Stimulated activated CD8-positive, alpha-beta memory T cell treated with anti-CD3 and anti-CD28 coated beads, Interleukin-12 subunit alpha, Interleukin-12 subunit beta, amount 100 ng/mL, for 24 hours (primary cell): Measurements from ENCODE around the gene MEIG1.
A peak's percentile ranks its signal among the peaks of the same experiment; 100 is the strongest.
"Not testable (repeated sequence)": the region's sequence is repeated elsewhere in the genome, so short reads cannot be mapped to it uniquely, and the experiment has no call there.

Experiments used
- DNase-seq: peaks from one replicate; pipeline ENCODE4 v3.0.0-alpha.2; 2020; ENCODE audit errors: extremely low read depth

Gene MEIG1

DNA sequence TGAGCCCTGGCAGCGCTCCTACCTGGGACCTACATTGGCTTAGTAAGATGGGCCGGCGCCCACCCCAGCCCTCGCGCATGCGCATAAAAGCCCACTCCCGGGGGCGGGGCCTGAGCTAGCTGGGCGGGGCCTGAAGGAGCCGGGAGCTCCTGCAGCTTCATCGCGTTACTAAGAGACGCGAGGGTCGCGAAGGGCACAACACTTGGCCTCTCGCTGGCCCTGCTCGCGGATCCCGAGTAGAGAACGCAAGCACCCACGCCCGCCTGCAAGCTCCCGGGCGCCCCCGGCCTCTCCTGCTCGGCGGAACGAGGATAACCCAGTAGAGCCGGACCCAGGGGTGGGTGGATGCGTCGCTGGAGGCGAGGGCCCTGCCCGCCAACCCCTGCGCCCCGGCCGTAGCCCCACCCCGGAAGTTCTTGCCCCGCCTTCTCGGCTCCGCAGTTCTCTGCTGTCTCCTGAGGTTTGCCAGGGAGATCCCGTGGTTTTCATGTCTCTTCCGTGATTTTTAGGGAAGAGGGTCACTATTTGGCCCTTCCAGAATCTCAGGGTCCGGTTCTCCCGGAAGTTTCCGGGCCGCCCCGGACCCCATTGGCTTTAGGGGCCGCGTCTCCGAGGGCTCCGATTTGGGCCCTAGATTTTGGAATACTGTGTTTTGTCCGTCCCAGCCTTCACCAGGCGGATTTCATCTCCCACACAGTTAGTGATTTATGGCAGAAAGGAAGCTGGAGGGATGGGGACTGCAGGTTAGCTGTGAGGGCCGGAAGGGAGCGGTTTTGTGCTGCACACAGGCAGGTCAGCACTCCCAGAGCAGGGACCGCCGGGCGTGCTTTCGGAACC lies at the start of gene MEIG1:
Gene MEIG1 (plus strand): TSS at position 168 of the 837 bp plus-strand sequence. CDS start 7,081 bp downstream, outside the sequence.
- DNase-seq: peak; percentile 72

DNA sequence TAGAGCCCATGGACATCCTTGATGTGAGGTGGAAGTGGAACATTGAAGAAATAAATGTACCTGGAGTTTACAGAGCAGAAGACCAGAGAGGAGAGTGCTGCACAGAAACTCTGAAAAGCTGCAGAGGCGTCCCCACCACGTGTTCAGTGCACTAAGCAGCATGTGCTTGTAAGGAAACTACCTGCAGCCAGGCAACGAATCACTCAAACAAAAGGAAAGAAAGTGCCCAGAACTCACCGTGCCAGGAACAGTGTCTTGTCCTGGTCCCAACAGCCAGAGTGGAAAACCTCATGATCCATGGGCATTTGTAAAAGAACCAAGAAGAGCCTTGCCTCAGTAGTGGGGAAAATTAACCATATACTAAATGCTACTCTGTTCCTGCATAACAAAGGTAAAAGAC lies 48.2 kb upstream of the MEIG1 start:
- DNase-seq: no peak

GRCh38 chr10:14911801-14912200 lies 47.4 kb upstream of the MEIG1 start:
- DNase-seq: no peak

GRCh38 chr10:14916600-14916999 lies 42.6 kb upstream of the MEIG1 start:
- no peak for DNase-seq

DNA sequence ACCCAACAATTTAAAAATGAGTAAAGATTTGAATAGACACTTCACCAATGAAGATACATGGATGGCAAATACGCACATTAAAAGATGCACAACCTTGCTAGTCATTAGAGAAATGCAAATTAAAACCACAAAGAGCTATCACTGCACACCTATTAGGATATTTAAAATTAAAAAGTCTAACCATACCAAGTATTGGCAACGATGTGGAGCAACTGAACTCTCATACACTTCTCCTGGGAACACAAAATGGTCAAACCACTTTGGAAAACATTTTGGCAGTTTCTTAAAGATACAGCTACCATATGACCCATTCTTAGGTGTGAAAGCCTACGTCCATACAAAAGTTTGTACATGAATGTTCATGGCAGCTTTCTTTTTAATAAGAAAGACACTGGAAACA lies 41.4 kb upstream of the MEIG1 start:
- no peak for DNase-seq

DNA sequence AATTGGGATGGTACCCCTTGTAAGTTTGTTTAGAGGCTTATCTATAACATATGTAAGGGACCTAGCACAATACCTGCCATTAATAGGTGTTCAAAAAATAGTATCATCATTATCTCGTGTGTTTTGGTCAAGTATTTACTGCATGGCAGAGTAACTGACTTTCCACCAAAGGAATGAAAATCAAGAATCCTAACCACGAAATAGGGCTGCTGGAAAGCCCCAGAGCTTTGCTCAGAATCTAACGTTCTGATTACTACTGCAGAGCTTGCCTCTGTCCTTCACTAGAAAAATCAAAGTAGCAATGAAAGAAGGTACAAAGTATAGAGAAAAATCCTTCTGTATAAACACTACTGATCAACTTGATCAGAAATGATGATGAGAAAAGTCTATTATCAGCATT lies 40.2 kb upstream of the MEIG1 start:
- no peak for DNase-seq

DNA sequence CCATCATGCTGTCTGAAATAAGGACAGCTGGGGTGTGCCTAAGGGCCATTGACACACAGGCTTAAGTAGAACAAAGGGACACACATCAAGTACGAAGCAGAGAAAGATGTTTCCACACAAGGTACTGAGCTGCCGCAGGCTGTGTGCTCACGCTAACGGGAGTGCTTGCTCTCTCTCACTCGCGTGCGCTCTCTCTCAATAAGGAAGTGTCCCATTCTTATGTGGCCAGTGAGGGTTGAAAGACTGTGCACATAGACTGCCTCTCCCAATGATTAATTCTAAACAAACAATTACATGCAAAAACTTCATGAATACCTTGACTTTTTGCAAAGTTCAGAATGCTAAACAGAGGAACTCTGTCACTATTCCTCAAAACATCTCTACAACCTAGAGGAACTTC lies 35.2 kb upstream of the MEIG1 start:
- no peak for DNase-seq

- no peak for DNase-seq
Observed at GRCh38 chr10:14925268-14925667, 33.9 kb upstream of the MEIG1 start.

DNA sequence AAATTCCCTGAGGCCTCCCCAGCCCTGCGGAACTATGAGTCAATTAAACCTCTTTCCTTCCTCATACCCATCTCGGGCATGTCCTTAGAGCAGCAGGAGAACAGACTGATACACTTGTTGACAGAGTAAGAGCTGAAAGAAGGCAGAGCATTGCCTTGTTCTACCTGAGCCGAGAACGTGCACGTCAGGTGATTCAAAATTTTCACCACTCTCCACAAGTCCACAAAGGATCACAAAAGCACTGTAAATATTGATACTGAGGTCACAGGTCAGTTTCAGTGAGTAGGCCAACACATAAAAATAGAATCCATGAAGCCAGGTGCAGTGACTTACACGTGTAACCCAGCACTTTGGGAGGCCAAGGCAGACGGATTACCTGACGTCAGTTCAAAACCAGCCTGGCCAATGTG lies 33.1 kb upstream of the MEIG1 start:
- no peak for DNase-seq

GRCh38 chr10:14926722-14927416 lies 32.3 kb upstream of the MEIG1 start:
- DNase-seq: no peak

DNA sequence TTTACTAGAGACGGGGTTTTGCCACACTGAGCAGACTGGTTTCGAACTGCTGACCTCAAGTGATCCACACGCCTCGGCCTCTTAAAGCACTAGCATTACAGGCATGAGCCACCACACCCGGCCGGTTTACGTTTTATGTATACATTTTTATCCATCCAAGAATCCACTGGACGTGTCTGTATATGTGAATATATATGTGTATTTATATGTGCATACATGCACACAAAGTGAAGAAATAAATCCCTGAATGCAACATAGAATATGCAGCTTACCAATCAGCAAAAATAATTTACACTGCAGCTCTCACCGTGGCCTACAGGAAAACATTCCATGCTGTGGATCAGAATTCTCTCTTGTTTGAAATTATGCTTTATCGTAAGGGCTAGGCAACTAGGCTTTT lies 28.6 kb upstream of the MEIG1 start:
- no peak for DNase-seq

- DNase-seq: no peak
Observed at GRCh38 chr10:14936584-14936983, 22.6 kb upstream of the MEIG1 start.

DNA sequence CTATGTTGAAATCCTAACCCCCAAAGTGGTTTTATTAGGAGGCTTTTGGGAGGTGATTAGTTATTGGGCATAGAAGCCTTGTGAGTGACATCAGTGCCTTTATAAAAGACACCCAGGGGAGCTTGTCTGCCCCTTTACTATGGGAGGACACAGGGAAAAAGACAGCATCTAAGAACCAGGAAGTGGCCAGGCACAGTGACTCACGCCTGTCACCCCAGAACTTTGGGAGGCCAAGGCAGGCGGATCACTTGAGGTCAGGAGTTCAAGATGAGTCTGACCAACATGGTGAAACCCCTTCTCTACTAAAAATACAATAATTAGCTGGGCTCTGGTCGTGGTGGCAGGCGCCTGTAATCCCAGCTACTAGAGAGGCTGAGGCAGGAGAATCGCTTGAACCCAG lies 20.2 kb upstream of the MEIG1 start:
- DNase-seq: not testable (repeated sequence)

- not testable (repeated sequence) for DNase-seq
Observed at GRCh38 chr10:14942147-14942949, 16.8 kb upstream of the MEIG1 start.

DNA sequence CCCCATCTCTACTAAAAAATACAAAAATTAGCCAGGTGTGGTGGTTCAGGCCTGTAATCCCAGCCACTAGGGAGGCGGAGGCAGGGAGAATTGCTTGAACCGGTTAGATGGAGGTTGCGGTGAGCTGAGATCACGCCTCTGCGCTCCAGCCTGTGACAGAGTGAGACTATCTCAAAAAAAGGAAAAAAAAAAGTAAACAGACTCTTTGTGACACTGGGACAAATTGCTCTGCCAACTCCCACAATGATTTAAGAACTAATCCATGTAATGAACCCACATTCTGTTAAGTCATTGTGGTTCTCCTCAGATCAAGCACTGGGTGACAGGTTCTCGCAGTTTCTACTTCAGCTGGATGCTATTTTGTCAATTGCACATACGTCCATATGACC lies 16.2 kb upstream of the MEIG1 start:
- DNase-seq: not testable (repeated sequence)

GRCh38 chr10:14945108-14945507 lies 14.1 kb upstream of the MEIG1 start:
- no peak for DNase-seq

DNA sequence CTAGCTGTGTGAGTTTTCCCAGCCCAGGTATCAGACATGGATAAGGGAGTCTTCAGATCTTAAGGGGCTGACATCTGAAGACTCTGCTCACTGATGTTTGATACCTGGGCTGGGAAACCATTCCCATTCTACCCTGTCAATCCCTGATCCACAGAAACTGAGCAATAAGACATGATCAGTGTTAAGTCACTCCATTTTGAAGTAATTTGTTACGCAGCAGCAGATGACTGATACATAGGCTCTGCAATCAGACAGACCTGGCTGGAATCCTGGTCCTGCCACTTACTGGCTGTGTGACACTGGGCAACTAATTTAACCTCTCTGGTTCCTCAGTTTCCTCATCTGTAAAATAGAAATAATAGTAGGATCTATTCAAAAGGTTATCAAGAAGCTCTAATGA lies 11.9 kb upstream of the MEIG1 start:
- DNase-seq: no peak

GRCh38 chr10:14949291-14949690 lies 9.9 kb upstream of the MEIG1 start:
- DNase-seq: no peak

- DNase-seq: no peak
Observed at GRCh38 chr10:14952851-14953423, 6.3 kb upstream of the MEIG1 start.

DNA sequence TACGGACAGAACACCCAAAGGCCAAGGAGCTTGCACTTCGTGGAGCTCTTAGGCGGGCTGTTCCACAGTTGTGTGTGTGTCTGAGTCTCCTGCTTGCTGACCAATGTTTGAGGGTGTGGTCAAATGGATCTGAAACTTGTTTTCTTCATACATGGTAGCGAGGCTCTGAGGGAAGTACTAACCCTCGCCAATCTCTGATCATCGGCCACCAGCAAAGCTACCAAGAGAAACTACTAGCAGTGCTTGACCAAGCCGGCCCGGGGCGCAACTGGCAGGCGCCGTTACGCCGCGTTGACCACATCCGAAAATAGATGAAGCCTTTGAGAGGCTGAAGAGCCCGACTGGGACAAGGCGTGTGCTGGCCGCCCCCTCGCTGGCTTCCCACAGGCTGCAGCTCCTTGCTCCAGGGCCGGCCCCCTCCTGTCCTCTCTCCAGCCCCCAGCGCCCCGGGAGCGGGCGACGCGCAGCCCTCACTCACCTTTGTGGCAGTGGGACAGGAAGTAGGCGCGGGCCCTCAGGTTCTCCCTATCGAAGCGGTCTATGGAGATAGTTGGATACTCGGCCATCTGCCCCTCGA lies 5.7 kb upstream of the MEIG1 start:
- DNase-seq: no peak

GRCh38 chr10:14954001-14954770 lies 5.0 kb upstream of the MEIG1 start, which contains the start of gene DCLRE1C:
Gene DCLRE1C, minus strand, starts transcription at chr10:14954096. Its CDS starts 86 bp downstream, at chr10:14954010.
- DNase-seq: peak; percentile 71
